Activated CD8-positive, alpha-beta T cell treated with anti-CD3 and anti-CD28 coated beads for 36 hours (primary cell): ENCODE data around the gene UNC13C. TPM values are rescaled to one million over a fixed set of nuclear protein-coding genes. Genes with fewer than 3 reads are reported as not detected.

ENCODE experiments used
- ATAC-seq: fragments of 200-7000 bp; cut with Tn5 transposase; one replicate; pipeline ENCODE4 v1.10.0; 2021; ENCODE audit warnings: mild to moderate bottlenecking, moderate library complexity
- CTCF ChIA-PET: fragments of 350-600 bp; sonication (Branson Sonifier 250); formaldehyde crosslinking; loops from one replicate; lab custom pipeline; 2021; ENCODE audit warnings: antibody characterized with exemption; lab: Charles Lee
- POLR2A ChIA-PET: fragments of 350-600 bp; sonication (Branson Sonifier 250); formaldehyde crosslinking; loops from one replicate; lab custom pipeline; 2021; ENCODE audit warnings: antibody characterized with exemption; lab: Charles Lee
- DNase-seq: peaks from one replicate; pipeline ENCODE4 v3.0.0-alpha.2; 2020
- H3K27ac Mint-ChIP-seq: one replicate; pipeline ENCODE4 v1.8.0; 2021; ENCODE audit warnings: mild to moderate bottlenecking, mixed read lengths
- H3K27me3 Mint-ChIP-seq: one replicate; pipeline ENCODE4 v1.8.0; 2021; ENCODE audit warnings: mixed read lengths
- H3K36me3 Mint-ChIP-seq: one replicate; pipeline ENCODE4 v1.8.0; 2021; ENCODE audit warnings: low read depth, mixed read lengths
- H3K4me1 Mint-ChIP-seq: one replicate; pipeline ENCODE4 v1.8.0; 2021; ENCODE audit warnings: low read depth, mixed read lengths
- H3K4me3 Mint-ChIP-seq: one replicate; pipeline ENCODE4 v1.8.0; 2021; ENCODE audit warnings: mild to moderate bottlenecking, moderate library complexity, mixed read lengths
- H3K9me3 Mint-ChIP-seq: one replicate; pipeline ENCODE4 v1.8.0; 2021; ENCODE audit warnings: mixed read lengths
- intact Hi-C: fragments of 100-400 bp; cut with micrococcal nuclease; formaldehyde crosslinking; loops from one replicate; pipeline ENCODE4 v1.10.0; 2022
- total RNA-seq, 2 experiments: library from RNA; stranded (reverse); gene quantifications; one replicate each; pipeline ENCODE4 v1.2.3, GENCODE V29; 2021
- TF ChIP-seq, protein P1 (sequence below): fragments of 200-600 bp; IDR thresholded peaks from one replicate; pipeline ENCODE4 v1.8.0; 2022; ENCODE audit warnings: antibody characterized with exemption, mild to moderate bottlenecking

Gene UNC13C
- total RNA-seq, 2 experiments from 2014 or later, result not detected

DNA sequence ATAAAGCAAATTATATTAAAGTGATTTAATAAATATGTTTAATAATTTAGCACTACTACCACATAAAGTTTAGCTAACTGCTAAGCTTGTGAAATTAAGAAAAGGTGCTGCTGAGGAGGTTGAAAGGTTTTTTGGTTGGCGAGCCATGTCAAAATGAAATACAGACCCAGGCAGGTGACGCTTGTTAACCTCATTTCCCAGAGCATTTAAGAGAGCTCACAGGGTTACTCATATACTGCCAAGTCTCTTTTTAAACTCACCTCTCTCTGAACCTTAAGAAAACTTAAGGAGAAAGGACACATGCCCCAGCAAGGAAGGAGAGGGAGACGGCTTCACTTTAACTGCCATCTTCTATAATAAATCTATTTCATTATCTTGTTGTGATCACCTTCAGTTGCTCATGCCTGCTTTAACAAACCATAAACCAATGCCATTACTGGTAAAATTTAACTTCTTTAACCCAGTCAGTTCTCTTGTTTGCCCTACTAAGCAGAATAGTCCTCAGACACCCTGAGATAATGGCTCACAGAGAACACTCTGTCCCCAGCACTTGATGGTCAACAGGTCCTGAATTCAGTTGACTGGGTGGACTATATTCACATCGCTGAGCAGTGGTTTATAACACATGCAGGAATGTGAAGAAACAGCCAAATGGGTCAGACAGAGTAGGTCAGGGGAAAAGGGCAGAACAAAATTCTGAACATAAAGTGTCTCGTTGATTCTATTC, 540.1 kb downstream of the UNC13C start:
- H3K27me3 Mint-ChIP-seq, result peaks cover 1% of the 10 kb centered on the region
- intact Hi-C loops, result no loop called here
- H3K4me1 Mint-ChIP-seq, result peaks cover 24% of the 10 kb centered on the region
- no peak overlapping the region for H3K27ac Mint-ChIP-seq
- ChIA-PET CTCF (no interaction called here), POLR2A (no interaction called here)
- no peaks in the 10 kb centered on the region for H3K9me3 Mint-ChIP-seq
- DNase-seq, result no peak
- ATAC-seq, result no peak
- H3K4me3 Mint-ChIP-seq, result no peak overlapping the region
- TF ChIP-seq, protein P1, sequence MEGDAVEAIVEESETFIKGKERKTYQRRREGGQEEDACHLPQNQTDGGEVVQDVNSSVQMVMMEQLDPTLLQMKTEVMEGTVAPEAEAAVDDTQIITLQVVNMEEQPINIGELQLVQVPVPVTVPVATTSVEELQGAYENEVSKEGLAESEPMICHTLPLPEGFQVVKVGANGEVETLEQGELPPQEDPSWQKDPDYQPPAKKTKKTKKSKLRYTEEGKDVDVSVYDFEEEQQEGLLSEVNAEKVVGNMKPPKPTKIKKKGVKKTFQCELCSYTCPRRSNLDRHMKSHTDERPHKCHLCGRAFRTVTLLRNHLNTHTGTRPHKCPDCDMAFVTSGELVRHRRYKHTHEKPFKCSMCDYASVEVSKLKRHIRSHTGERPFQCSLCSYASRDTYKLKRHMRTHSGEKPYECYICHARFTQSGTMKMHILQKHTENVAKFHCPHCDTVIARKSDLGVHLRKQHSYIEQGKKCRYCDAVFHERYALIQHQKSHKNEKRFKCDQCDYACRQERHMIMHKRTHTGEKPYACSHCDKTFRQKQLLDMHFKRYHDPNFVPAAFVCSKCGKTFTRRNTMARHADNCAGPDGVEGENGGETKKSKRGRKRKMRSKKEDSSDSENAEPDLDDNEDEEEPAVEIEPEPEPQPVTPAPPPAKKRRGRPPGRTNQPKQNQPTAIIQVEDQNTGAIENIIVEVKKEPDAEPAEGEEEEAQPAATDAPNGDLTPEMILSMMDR, result no peak
- no peaks in the 10 kb centered on the region for H3K36me3 Mint-ChIP-seq

DNA sequence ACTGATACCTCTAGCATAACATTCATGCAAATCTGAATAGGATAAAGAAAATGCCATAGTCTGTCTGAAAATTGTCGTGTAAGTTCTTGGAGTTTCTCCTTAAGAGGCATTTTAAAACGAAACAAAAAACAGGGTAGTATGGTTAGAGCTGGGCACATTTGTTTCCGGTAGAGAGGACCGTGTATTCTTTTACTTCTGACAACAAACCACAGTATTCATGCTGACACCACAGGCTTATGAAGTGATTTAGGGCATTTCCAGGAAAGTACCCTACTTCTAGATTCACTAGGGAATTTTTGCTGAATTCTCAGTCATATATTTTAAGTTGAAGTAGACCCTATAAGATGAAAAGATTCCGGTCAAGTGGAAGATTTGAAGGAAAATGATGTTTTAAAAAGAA, 541.3 kb downstream of the UNC13C start:
- H3K27ac Mint-ChIP-seq, result no peak overlapping the region
- intact Hi-C loops, result no loop called here
- ChIA-PET POLR2A (no interaction called here), CTCF (no interaction called here)
- ATAC-seq, result no peak
- peaks cover 1% of the 10 kb centered on the region for H3K27me3 Mint-ChIP-seq
- no peaks in the 10 kb centered on the region for H3K36me3 Mint-ChIP-seq
- TF ChIP-seq, protein P1, result no peak
- H3K4me1 Mint-ChIP-seq, result peaks cover 24% of the 10 kb centered on the region
- H3K4me3 Mint-ChIP-seq, result no peak overlapping the region
- no peak for DNase-seq
- H3K9me3 Mint-ChIP-seq, result no peaks in the 10 kb centered on the region

DNA sequence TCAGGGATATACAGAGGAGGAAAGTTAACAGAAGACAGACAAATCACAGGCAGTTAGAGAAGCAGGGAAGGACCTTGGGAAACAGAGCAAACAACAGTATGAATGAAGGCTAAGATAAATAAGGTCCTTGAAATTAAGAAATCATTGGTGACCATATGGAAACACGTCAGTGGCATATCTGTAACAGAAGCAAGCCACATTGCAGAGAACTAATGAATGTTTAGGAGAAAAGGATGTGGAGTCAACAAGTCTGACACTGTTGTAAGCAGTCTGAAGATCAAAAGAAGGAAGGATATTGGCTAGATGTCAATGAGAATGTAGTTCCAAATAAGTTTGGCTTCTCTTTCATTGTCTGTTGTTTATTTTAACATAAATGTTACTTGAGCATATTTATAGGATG, 542.4 kb downstream of the UNC13C start:
- no peak for ATAC-seq
- Mint-ChIP-seq H3K36me3 (no peaks in the 10 kb centered on the region), H3K27ac (no peak overlapping the region), H3K9me3 (no peaks in the 10 kb centered on the region), H3K27me3 (no peaks in the 10 kb centered on the region), H3K4me3 (no peak overlapping the region), H3K4me1 (peaks cover 24% of the 10 kb centered on the region)
- intact Hi-C loops, result no loop called here
- TF ChIP-seq, protein P1, result no peak
- DNase-seq, result no peak
- CTCF ChIA-PET, result no interaction called here
- POLR2A ChIA-PET, result no interaction called here

DNA sequence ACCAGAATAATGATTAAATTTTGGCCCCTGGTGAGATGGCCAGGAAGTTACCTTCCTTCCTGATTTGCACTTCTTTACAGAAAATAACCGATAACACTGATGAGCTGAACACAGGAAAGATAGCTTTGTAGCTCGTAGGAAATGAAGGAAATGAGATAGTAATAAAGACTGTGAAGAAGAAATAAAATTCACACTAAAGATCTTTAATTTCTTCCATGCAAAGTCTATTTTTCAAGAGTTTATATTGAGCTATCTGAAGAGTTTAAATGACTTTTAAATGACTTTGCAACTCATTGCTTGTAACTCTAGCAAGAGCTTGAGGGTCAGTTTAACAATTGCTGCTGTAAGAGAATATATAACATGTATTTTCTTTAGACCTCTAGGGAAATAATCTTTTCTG, 543.0 kb downstream of the UNC13C start:
- Mint-ChIP-seq H3K36me3 (no peaks in the 10 kb centered on the region), H3K27ac (no peak overlapping the region), H3K9me3 (no peaks in the 10 kb centered on the region), H3K4me3 (no peak overlapping the region), H3K4me1 (peaks cover 24% of the 10 kb centered on the region), H3K27me3 (no peaks in the 10 kb centered on the region)
- ATAC-seq (no peak), DNase-seq (no peak)
- TF ChIP-seq, protein P1, result no peak
- intact Hi-C loops, result no loop called here
- ChIA-PET POLR2A (no interaction called here), CTCF (no interaction called here)

DNA sequence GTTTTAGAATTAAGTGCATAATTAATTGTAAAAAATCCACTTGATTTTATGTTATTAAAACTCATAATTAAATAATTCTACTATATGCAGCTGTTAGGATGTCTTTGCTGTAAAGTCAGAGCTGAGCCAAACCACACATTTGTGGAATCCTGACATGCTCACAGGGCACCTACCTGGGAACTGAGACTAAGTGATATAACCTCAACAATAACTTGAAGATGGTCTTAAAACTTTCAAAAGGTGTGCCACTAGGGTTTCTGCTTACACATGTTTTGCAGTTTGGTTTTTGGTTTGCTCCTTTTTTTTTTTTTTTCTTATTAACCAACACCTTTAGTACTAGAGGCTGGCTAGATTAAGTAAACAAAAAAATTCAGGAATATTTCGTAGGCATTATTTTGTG, 549.8 kb downstream of the UNC13C start:
- no peak for ATAC-seq
- no peak for DNase-seq
- Mint-ChIP-seq H3K4me3 (no peak overlapping the region), H3K27ac (no peak overlapping the region), H3K36me3 (no peaks in the 10 kb centered on the region), H3K4me1 (no peaks in the 10 kb centered on the region), H3K27me3 (peaks cover 1% of the 10 kb centered on the region), H3K9me3 (no peaks in the 10 kb centered on the region)
- TF ChIP-seq, protein P1, result no peak
- ChIA-PET CTCF (no interaction called here), POLR2A (no interaction called here)
- intact Hi-C loops, result no loop called here
